Testis (tissue), 2 donors: Measurements from ENCODE around the gene SCP2.

Experiments used
- CTCF ChIP-seq, 3 experiments: fragments of 450-650 bp in 2 of 3; fragments of 200-600 bp in 1 of 3; sonication (generic) in 1 of 3; IDR thresholded peaks; one replicate each; pipeline ENCODE4 v1.5.1; 2016 to 2019; ENCODE audit warnings: antibody characterized with exemption in 3 of 3, mild to moderate bottlenecking in 2 of 3, moderate library complexity in 1 of 3
- POLR2A ChIP-seq: fragments of 450-650 bp; IDR thresholded peaks from one replicate; pipeline ENCODE4 v1.6.1; 2017; ENCODE audit warnings: antibody characterized with exemption, mild to moderate bottlenecking, moderate library complexity

- no peak for TF ChIP-seq CTCF (IDR thresholded peaks at IDR 0.05)
- no peak for TF ChIP-seq POLR2A
These were observed 111.5 kb downstream of the SCP2 start for GRCh38 chr1:53038566-53038965.
